Stimulated activated CD4-positive, alpha-beta T cell treated with anti-CD3 and anti-CD28 coated beads, Interleukin-1b, Interleukin-23, amount 100 ng/mL, for 1 hour (primary cell): ENCODE results near the gene GPR180.
"Not testable (repeated sequence)": the region's sequence is repeated elsewhere in the genome, so short reads cannot be mapped to it uniquely, and the experiment has no call there.

Experiments used
- DNase-seq, 2 donors: peaks; one replicate each; pipeline ENCODE4 v3.0.0-alpha.2; 2020; ENCODE audit warnings: low read depth in 2 of 2

GPR180 gene

GRCh38 chr13:94596575-94596971 is 5.1 kb upstream of the GPR180 start:
- DNase-seq: no peak

- DNase-seq: no peak
These were observed 3.4 kb upstream of the GPR180 start for GRCh38 chr13:94598281-94598680.

DNA sequence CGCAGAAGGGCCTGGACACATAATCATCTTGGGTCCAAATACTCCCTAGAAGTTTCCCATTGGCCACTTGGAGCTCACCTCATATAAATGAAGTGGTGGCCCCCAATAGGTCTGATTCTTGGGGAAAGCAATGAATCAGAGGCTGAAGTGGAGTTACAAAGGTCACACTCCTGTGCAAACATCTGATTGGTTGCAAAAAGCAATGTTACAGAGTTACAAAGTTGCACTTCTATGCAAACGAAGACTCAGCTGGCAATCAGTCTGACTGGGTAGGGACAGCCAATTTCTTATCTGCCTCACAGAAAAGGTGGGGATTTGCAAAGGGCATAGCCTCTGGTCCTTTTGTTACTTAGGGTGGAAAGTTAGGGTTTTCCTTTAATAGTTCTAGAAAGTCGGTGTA is 1.8 kb upstream of the GPR180 start:
- DNase-seq: no peak

DNA sequence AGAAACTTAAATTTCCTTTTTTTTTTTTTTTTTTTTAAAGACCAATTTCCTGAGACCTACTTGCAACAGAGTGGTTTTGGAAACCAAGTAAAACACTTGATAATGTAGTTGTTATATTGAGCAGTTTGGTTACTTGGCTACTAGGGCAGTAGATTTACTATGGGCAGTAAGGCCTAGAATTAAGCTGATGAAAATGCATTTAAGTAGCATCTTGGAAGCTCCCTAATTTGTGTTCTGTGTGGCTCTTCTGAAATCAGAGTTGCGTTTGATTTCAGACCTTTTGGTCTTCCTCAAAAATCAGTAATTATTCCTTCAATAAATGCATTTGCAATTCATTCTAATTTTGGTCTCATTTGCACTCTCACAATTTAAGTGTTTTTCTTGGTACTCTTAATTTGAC is 810 bp downstream of the GPR180 start:
- DNase-seq: no peak

DNA sequence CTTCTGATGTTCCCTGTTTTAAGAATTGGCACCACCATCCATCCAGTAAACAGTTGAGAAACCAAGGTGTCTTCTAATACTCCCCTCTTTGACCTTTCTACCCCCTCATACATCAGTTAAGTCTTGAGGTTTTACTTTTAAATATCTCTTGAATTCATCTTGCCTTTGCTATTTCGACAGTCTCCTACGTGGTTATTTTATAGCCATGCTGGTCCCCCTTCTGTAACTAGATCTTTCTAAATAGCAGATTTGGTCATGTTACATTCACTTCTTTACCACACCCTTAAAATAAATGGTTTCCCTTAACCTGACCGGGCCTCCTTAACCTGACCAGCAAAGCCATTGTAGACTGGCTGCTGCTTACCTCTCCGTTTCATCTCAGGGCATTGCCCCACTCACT is 5.4 kb downstream of the GPR180 start:
- DNase-seq: no peak

GRCh38 chr13:94607939-94608338 is 6.3 kb downstream of the GPR180 start:
- DNase-seq: no peak

DNA sequence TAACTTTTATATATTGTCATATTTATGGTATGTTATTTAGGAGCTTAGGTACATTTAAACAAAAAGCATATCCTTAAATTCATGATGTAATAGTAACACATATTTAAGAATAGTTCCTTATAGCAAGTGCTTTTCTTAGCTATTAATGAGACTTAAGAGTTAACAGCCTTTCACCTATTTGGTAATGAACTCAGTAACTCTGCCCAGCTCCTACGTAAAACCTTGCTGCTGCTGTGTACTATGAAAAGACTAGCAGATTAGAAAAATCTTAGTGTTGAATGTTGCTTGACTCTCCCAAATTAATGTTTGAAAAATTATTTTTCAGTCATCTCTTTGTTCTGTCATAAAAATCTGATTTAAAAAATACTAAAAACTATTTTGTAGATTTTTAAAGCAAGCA is 6.9 kb downstream of the GPR180 start:
- DNase-seq: no peak

GRCh38 chr13:94609196-94609595 is 7.5 kb downstream of the GPR180 start:
- DNase-seq: no peak

DNA sequence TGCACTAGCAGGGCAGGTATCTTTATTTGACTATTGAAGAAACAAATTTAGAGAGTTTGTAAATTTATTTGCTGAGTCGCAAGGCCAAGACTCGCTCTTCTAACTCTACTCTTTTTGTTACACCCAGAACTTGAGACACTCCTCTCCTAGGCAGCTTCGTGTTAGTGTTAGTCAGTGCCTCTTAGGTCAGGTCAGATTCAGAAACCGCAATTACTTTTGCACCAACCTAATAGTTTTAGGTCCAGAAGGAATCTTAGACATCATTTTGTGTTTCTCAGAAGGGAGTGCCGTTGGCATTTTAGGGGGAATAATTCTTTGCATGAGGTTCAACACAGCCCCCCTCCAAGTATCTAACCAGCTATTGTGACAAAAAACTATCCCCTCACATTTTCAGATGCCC is 8.8 kb downstream of the GPR180 start:
- DNase-seq: no peak

- DNase-seq: no peak
These were observed 10.4 kb downstream of the GPR180 start for GRCh38 chr13:94612050-94612449.

- DNase-seq: no peak
These were observed 11.4 kb downstream of the GPR180 start for GRCh38 chr13:94613051-94613450.

DNA sequence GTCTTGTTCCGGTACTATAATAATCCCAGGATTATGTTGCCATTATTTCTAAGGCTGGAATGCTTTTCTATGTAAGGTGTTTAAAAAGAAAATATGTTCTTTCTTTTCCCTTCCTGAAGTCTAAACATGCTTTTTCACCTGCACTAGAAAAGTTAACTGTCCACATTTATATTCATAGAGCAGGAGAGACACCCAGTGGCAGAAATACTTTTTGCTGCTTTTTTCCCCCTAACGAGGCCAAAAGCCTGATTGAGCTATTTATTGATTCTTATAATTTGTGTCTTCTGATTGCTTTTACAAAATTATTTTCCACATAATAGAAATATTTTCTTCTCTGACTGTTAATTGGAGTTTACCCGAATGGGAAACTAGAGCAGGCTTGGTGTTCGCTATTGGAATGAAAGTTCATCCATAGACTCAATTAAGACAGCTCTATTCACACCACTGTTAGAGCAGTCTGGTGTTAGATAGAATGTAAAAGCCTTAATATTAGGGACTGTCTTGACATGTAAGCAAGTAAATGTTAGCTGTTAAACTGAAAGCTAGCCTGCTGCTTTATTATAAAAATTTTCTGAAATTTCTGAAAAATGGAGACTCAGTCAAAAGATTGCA is 15.8 kb downstream of the GPR180 start:
- DNase-seq: no peak

DNA sequence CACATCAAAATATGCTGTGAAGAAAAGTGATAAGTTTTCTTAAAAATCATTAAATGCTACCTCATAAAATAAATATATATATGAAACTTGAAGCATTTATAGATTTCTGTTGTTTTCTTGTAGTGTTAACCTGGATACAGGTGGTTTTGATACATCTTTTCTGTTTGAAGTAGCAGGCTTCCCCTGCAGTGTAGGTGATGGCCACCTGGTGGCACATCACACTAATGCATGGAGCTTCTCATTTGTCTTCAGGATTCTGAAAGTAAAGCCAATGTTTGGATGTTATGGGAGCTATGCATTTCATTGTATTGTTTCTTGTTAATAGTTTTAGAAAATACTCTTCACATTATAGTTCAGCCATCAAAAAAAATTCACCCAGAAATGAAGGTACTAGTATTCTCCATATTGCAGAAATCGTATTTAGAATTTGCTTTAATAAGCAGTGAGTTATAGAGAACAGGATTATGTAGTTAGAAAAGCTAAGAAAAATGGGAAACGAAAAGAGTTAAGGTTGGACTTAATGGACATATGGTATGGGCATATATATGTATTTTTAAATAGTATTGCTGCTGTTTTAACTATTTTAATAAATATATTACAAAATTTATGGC is 18.7 kb downstream of the GPR180 start:
- DNase-seq: no peak

GRCh38 chr13:94622344-94622743 is 20.7 kb downstream of the GPR180 start:
- no peak for DNase-seq

DNA sequence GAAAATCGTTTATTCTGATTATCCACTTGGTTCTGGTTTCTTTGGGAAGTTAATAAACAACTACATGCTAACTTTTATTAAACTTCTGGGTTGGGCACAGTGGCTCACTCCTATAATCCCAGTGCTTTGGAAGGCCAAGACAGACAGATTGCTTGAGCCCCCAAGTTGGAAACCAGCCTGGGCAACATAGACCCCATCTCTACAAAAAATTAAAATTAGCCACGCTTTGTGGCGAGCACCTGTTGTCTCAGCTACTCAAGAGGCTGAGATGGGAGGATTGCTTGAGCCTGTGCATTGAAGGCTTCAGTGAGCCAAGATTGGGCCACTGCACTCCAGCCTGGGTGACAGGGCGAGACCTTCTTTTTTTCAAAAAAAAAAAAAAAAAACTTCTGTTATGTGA is 21.7 kb downstream of the GPR180 start:
- DNase-seq: no peak

DNA sequence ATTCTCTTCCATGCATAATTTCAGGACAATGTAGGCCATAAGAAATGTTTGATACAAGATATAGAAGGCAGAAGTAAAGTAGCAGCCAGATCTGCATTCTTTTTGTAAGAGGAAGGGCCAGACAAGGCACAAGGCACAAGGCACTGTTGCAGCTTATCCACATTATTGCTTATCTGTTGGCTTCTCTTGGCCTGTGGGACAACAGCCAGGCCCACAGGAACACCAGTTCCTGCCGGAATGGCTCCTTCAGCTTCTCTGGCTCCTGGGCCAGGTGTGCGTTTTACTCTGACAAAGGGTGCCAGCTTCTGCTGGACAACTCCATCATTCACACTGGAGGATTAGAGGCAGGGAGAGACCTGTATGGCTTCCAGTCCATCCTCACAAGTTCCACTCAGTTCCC is 29.2 kb downstream of the GPR180 start:
- DNase-seq: no peak

DNA sequence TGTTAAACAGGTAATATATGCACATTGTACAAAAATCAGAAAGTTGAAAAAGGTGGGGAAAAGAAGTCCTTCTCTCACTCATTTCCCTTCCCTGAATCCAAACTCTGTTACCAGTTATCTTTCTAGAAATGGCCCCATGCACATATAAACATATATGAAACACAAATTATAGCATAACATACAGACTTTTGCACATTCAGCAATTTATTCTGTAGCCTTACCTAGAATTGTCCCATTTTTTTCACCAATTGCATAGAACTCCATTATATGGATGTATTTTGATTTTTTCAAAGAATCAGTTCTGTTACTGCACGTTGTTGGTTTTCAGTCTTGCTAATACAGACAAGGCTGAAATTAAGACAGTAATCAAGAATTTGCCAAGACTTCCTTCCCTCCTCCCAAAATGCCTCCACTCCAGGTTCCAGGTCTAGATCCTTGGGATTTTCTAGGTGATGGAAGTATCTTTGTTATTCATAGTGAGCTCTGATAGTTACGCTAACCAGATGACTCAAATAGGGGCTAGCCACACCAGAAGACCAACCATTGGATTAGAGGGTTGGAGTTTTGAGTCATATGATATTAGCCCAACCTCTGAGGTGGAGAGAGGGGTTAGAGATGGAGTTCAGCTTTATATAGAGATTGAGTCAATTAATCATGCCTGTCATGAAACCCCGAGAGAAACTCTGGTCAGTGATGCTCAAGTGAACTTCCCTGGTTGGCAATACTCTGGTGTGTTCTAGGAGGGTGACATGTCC is 30.7 kb downstream of the GPR180 start:
- DNase-seq: no peak

- not testable (repeated sequence) for DNase-seq
These were observed 34.4 kb downstream of the GPR180 start for GRCh38 chr13:94636096-94636495.

DNA sequence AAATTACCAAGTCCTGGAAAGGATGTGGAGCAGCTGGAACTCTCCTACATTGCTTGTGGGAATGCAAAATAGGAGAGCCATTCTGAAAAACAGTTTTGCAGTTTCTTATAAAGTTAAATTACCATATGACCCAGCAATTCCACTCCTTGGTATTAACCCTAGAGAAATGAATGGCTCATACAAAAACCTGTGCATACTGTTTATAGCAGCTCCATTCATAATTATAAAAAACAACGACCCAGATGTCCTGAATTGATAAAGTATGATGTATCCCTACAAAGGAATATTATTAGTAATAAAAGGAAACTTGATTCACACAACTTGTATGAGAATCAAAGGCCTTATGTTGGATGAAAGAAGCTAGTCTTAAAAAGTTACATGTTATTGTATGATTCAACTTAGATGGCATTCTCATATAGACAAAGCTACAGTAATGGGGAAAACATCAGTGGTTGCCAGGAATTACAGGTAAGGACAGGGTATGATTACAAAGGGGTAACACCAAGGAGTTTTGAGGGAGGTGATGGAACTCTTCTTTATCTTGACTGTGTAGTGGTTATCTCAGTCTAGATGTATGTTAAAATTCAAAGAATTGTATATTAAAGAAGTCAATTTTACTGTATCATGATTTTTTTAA is 35.4 kb downstream of the GPR180 start:
- no peak for DNase-seq

GRCh38 chr13:94637677-94638076 is 36.0 kb downstream of the GPR180 start:
- not testable (repeated sequence) for DNase-seq

- no peak for DNase-seq
These were observed 39.1 kb downstream of the GPR180 start for GRCh38 chr13:94640721-94641120.

- no peak for DNase-seq
These were observed 39.8 kb downstream of the GPR180 start for GRCh38 chr13:94641409-94641941.

DNA sequence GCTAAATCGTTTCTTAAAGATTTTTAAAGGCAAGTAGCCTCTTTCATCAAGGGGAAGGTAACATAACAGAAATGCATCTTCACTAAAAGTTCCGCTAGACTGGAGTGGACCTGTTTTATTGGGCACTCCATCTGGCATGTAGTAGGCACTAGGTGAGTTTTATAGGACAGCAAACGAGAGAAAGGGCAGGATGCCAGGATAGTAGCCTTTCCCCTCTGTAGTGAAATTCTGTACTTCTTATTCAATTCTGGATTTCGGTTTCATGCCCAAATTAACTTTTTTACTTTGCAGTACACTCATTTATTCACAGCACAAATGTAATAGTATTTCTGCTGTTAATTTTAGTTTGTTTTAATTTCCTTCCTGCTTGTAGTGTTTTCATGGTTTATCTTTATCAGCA is 45.2 kb downstream of the GPR180 start:
- DNase-seq: no peak
